ENCODE results near the gene KLHL18. TPM values are rescaled to one million over a fixed set of nuclear protein-coding genes. Genes with fewer than 3 reads are reported as not detected.

The KLHL18 gene
- polyA plus RNA-seq, 1 donor (not counting 4 experiments of a cell fraction or from before 2014, with no cell fraction given) = 33.4 TPM

GRCh38 chr3:47280519-47280918 lies 2.2 kb upstream of the KLHL18 start:
- Histone ChIP-seq H3K4me2 (ENCODE audit: control insufficient read depth, extremely low read depth, insufficient read depth, low read depth, low read length) (no peak overlapping the region), H3K36me3 (ENCODE audit: control insufficient read depth in 2 of 2, extremely low read depth in 1 of 2, insufficient read depth in 2 of 2, low read length in 2 of 2) (no peaks in the 10 kb centered on the region), H3K27ac (ENCODE audit: control insufficient read depth, insufficient read depth, low read length) (no peak overlapping the region), H3K4me1 (ENCODE audit: control insufficient read depth, extremely low read depth, insufficient read depth, low read length) (peaks cover 12% of the 10 kb centered on the region), H3K27me3 (ENCODE audit: control insufficient read depth, extremely low read depth, insufficient read depth, low read length) (no peaks in the 10 kb centered on the region), H2AFZ (ENCODE audit: control insufficient read depth, low read length) (no peak overlapping the region), H3K9ac (ENCODE audit: control insufficient read depth, extremely low read depth, insufficient read depth, low read length) (no peak overlapping the region), H4K20me1 (ENCODE audit: control insufficient read depth, extremely low read depth, insufficient read depth, low read length) (no peaks in the 10 kb centered on the region), H3K79me2 (ENCODE audit: control insufficient read depth, insufficient read depth, low read length) (peaks cover 37% of the 10 kb centered on the region), H3K9me3 (ENCODE audit: control insufficient read depth, low read depth, low read length) (no peaks in the 10 kb centered on the region), H3K9me1 (ENCODE audit: control insufficient read depth, extremely low read depth, insufficient read depth, low read length) (no peaks in the 10 kb centered on the region), H3K4me3 (ENCODE audit: control insufficient read depth in 2 of 3, extremely low read depth in 1 of 3, insufficient read depth in 2 of 3, low read depth in 1 of 3, low read length in 3 of 3) (no peak overlapping the region)
- dilution Hi-C loops (cut with MboI; ENCODE audit: extremely low pct_ligation_motif_present, low sequenced_read_pairs) = no loop called here
- TF ChIP-seq EZH2 (IDR thresholded peaks at IDR 0.05; ENCODE audit: low read length) (no peak), CTCF (optimal IDR thresholded peaks at IDR 0.05 in 1 of 3, IDR thresholded peaks at IDR 0.05 in 1 of 3, conservative IDR thresholded peaks at IDR 0.05 in 1 of 3; ENCODE audit: extremely low read depth in 1 of 3, insufficient read depth in 2 of 3, low read length in 3 of 3) (no peak)
- DNase-seq (ENCODE audit: low read depth, low spot score) (no peak), FAIRE-seq (no peak)

- dilution Hi-C loops (cut with MboI; ENCODE audit: extremely low pct_ligation_motif_present, low sequenced_read_pairs) = no loop called here
- H3K79me2 ChIP-seq (ENCODE audit: control insufficient read depth, insufficient read depth, low read length) = peaks cover 60% of the 10 kb centered on the region
- DNase-seq (ENCODE audit: low read depth, low spot score) = no peak
Measured at GRCh38 chr3:47283193-47283537, 421 bp downstream of the KLHL18 start.

More at GRCh38 chr3:47283193-47283537, 421 bp downstream of the KLHL18 start:
- peak overlapping the region; percentile 89 for H3K4me2 ChIP-seq (ENCODE audit: control insufficient read depth, extremely low read depth, insufficient read depth, low read depth, low read length)
- H3K4me1 ChIP-seq (ENCODE audit: control insufficient read depth, extremely low read depth, insufficient read depth, low read length) = peaks cover 12% of the 10 kb centered on the region
- peak overlapping the region; percentile 74 to 90 (median 83) for H3K4me3 ChIP-seq (ENCODE audit: control insufficient read depth in 2 of 3, extremely low read depth in 1 of 3, insufficient read depth in 2 of 3, low read depth in 1 of 3, low read length in 3 of 3)
- H3K27ac ChIP-seq (ENCODE audit: control insufficient read depth, insufficient read depth, low read length) = peak overlapping the region; percentile 93
- H3K27me3 ChIP-seq (ENCODE audit: control insufficient read depth, extremely low read depth, insufficient read depth, low read length) = no peaks in the 10 kb centered on the region
- FAIRE-seq = no peak
- H3K9me1 ChIP-seq (ENCODE audit: control insufficient read depth, extremely low read depth, insufficient read depth, low read length) = no peaks in the 10 kb centered on the region
- TF ChIP-seq EZH2 (IDR thresholded peaks at IDR 0.05; ENCODE audit: low read length) = no peak
- peak overlapping the region; percentile 92 for H3K9ac ChIP-seq (ENCODE audit: control insufficient read depth, extremely low read depth, insufficient read depth, low read length)
- H2AFZ ChIP-seq (ENCODE audit: control insufficient read depth, low read length) = peak overlapping the region; percentile 98
- no peaks in the 10 kb centered on the region for H3K9me3 ChIP-seq (ENCODE audit: control insufficient read depth, low read depth, low read length)
- H4K20me1 ChIP-seq (ENCODE audit: control insufficient read depth, extremely low read depth, insufficient read depth, low read length) = no peaks in the 10 kb centered on the region
- no peaks in the 10 kb centered on the region for H3K36me3 ChIP-seq (ENCODE audit: control insufficient read depth in 2 of 2, extremely low read depth in 1 of 2, insufficient read depth in 2 of 2, low read length in 2 of 2)
